ENCODE results near the gene WFDC2. TPM values are rescaled to one million over a fixed set of nuclear protein-coding genes. Genes with fewer than 3 reads are reported as not detected.

WFDC2 gene
- total RNA-seq, 1 donor: not detected

GRCh38 chr20:45440891-45441685 lies 28.5 kb upstream of the WFDC2 start:
- TF ChIP-seq, protein P1, sequence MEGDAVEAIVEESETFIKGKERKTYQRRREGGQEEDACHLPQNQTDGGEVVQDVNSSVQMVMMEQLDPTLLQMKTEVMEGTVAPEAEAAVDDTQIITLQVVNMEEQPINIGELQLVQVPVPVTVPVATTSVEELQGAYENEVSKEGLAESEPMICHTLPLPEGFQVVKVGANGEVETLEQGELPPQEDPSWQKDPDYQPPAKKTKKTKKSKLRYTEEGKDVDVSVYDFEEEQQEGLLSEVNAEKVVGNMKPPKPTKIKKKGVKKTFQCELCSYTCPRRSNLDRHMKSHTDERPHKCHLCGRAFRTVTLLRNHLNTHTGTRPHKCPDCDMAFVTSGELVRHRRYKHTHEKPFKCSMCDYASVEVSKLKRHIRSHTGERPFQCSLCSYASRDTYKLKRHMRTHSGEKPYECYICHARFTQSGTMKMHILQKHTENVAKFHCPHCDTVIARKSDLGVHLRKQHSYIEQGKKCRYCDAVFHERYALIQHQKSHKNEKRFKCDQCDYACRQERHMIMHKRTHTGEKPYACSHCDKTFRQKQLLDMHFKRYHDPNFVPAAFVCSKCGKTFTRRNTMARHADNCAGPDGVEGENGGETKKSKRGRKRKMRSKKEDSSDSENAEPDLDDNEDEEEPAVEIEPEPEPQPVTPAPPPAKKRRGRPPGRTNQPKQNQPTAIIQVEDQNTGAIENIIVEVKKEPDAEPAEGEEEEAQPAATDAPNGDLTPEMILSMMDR (IDR thresholded peaks at IDR 0.05; ENCODE audit: insufficient read depth, low read depth, low read length): no peak
- DNase-seq (ENCODE audit: low read depth): no peak
- H3K4me3 ChIP-seq (ENCODE audit: low read depth, low read length): no peak overlapping the region

GRCh38 chr20:45441746-45442145 lies 27.8 kb upstream of the WFDC2 start:
- DNase-seq (ENCODE audit: low read depth): no peak
- no peak overlapping the region for H3K4me3 ChIP-seq (ENCODE audit: low read depth, low read length)
- TF ChIP-seq, protein P1 (IDR thresholded peaks at IDR 0.05; ENCODE audit: insufficient read depth, low read depth, low read length): no peak

DNA sequence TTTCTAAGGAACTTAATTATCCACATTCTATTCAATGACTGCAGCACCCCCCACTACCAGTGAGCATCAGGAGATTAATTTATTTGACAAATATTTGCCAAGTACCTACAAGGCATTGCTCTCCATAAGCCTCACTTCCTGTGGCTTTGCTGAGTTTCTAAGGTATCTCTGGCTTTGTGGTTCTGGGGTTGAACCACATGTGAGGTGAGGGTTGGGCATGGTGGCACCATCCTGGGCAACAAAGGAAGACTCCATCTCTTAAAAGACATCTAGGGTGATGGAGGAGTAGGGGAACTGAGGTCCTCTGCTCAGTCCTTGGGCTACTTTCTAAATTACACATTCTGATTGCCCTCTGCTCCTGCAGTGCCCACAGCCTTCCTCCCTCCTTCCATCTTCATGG lies 25.5 kb upstream of the WFDC2 start:
- no peak for DNase-seq (ENCODE audit: low read depth)
- no peak overlapping the region for H3K4me3 ChIP-seq (ENCODE audit: low read depth, low read length)
- TF ChIP-seq, protein P1 (IDR thresholded peaks at IDR 0.05; ENCODE audit: insufficient read depth, low read depth, low read length): no peak

DNA sequence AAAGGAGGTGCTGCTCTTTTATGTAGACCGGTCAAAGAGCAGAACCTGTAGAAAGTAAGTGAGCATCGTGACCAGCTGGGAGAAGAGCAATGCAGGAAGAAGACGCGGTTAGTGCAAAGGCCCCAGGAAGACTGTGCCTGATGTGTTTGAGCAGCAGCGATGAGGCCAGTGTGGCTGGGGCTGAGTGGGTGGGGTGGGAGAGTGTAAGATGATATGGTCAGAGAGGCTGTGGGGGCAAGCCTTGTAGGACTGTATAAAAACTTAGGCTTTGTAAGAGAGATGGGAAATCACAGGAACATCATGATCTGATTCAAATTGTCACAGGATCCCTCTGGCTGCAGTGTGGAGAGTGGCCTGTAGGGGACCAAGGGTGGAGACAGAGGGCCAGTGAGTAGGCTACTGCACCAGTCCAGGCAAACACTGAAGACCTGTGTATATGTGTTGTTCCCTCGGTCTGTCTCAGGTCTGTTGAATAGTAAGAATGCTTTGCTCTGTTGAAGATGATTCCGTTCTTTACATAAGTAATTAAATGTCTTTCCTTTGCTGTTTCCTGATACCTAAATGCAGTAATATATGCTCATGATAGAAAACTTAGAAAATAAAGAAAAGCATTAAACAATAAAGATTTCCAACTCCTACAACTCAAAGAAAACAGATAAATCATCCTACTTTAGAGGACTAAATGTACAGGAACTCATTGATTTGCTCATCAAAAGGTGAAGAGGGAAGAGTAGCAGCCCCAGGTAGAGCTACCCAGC lies 23.6 kb upstream of the WFDC2 start:
- TF ChIP-seq, protein P1 (IDR thresholded peaks at IDR 0.05; ENCODE audit: insufficient read depth, low read depth, low read length): peak; percentile 61
- no peak overlapping the region for H3K4me3 ChIP-seq (ENCODE audit: low read depth, low read length)
- DNase-seq (ENCODE audit: low read depth): no peak

GRCh38 chr20:45448270-45448669 lies 21.3 kb upstream of the WFDC2 start:
- no peak overlapping the region for H3K4me3 ChIP-seq (ENCODE audit: low read depth, low read length)
- TF ChIP-seq, protein P1 (IDR thresholded peaks at IDR 0.05; ENCODE audit: insufficient read depth, low read depth, low read length): no peak
- DNase-seq (ENCODE audit: low read depth): no peak

DNA sequence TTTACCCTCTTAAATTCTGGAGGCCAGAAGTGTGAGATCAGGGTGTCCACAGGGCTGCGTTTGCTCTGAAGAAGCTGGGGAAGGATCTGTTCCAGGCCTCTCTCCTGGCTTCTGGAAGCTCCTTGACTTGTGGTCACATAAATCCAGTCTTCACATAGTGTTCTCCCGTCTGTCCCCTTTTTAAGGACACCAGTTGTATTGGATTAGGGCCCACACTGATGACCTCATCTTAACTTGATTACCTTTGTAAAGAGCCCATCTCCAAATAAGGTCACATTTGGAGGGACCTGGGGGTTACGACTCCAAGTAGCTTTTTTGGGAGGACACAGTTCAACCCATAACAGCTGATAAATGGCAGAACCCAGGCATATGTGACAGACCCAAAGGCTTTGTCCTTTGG lies 20.0 kb upstream of the WFDC2 start:
- TF ChIP-seq, protein P1 (IDR thresholded peaks at IDR 0.05; ENCODE audit: insufficient read depth, low read depth, low read length): no peak
- DNase-seq (ENCODE audit: low read depth): no peak

More for the DNA sequence above, 20.0 kb upstream of the WFDC2 start:
- no peak overlapping the region for H3K4me3 ChIP-seq (ENCODE audit: low read depth, low read length)
